WTC11 (cell line): ENCODE data around the gene TAF5.

ENCODE experiments used
- CTCF ChIP-seq: fragments of 200-600 bp; IDR thresholded peaks from 2 replicates; pipeline ENCODE4 v1.8.0; 2022; ENCODE audit warnings: antibody characterized with exemption
- FOXP1 ChIP-seq: sonication (generic); formaldehyde crosslinking; IDR thresholded peaks from 2 replicates; pipeline ENCODE4 v1.8.0; 2022; ENCODE audit warnings: missing genetic modification reagents, mild to moderate bottlenecking, moderate library complexity, borderline replicate concordance

- TF ChIP-seq CTCF (no peak), FOXP1 (CRISPR knock-in tag) (no peak)
These were observed 60.1 kb downstream of the TAF5 start for GRCh38 chr10:103427866-103428265.
